DND-41 (cell line): Measurements from ENCODE around the gene SGIP1.

ENCODE experiments used
- ATAC-seq: fragments of 200-7000 bp; cut with Tn5 transposase; 3 replicates; pipeline ENCODE4 v1.9.1; 2021; ENCODE audit warnings: low read depth; ENCODE audit not compliant: insufficient read depth
- DNase-seq: peaks from one replicate; pipeline ENCODE4 v3.0.0-alpha.2; 2020
- H2AFZ ChIP-seq: 2 replicates; pipeline ENCODE4 v1.6.0; 2012; ENCODE audit warnings: low read depth, low read length
- H3K27ac ChIP-seq: 2 replicates; pipeline ENCODE4 v1.5.1; 2012; ENCODE audit warnings: low read length, inconsistent platforms
- H3K27me3 ChIP-seq: fragments of 200-600 bp; sonication (generic); 2 replicates; pipeline ENCODE4 v1.6.0; 2012; ENCODE audit warnings: low read length, mild to moderate bottlenecking, inconsistent platforms; ENCODE audit not compliant: insufficient read depth, poor library complexity
- H3K36me3 ChIP-seq: 2 replicates; pipeline ENCODE4 v1.5.1; 2012; ENCODE audit warnings: low read length, inconsistent platforms; ENCODE audit not compliant: insufficient read depth
- H3K4me1 ChIP-seq: 2 replicates; pipeline ENCODE4 v1.5.1; 2012; ENCODE audit warnings: mild to moderate bottlenecking, low read length; ENCODE audit not compliant: insufficient read depth
- H3K4me2 ChIP-seq: 2 replicates; pipeline ENCODE4 v1.6.0; 2012; ENCODE audit warnings: mild to moderate bottlenecking, moderate library complexity, low read length, inconsistent platforms; ENCODE audit not compliant: insufficient read depth
- H3K4me3 ChIP-seq, 2 experiments: fragments of 200-600 bp in 1 of 2; shearing (Covaris generic) in 1 of 2; 2 replicates each; pipeline ENCODE4 v1.5.1; 2012 to 2016; ENCODE audit warnings: inconsistent platforms in 2 of 2, low read length in 2 of 2, mild to moderate bottlenecking in 2 of 2, low read depth in 1 of 2, moderate library complexity in 1 of 2
- H3K79me2 ChIP-seq: 2 replicates; pipeline ENCODE4 v1.6.0; 2012; ENCODE audit warnings: low read length, inconsistent platforms; ENCODE audit not compliant: insufficient read depth
- H3K9ac ChIP-seq: 2 replicates; pipeline ENCODE4 v1.6.0; 2012; ENCODE audit warnings: low read depth, mild to moderate bottlenecking, inconsistent platforms, low read length, moderate library complexity
- H3K9me3 ChIP-seq: 2 replicates; pipeline ENCODE4 v1.5.1; 2012; ENCODE audit warnings: low read length, moderate library complexity, mild to moderate bottlenecking, inconsistent platforms; ENCODE audit not compliant: insufficient read depth, severe bottlenecking
- H4K20me1 ChIP-seq: 2 replicates; pipeline ENCODE4 v1.6.0; 2012; ENCODE audit warnings: low read length; ENCODE audit not compliant: insufficient read depth
- CTCF ChIP-seq: IDR thresholded peaks from 2 replicates; pipeline ENCODE4 v1.5.1; 2012; ENCODE audit warnings: borderline replicate concordance, low read length, moderate library complexity, mild to moderate bottlenecking; ENCODE audit not compliant: poor library complexity, severe bottlenecking; ENCODE audit errors: extremely low read depth
- EZH2 ChIP-seq: IDR thresholded peaks from 3 replicates; pipeline ENCODE4 v1.6.1; 2012; ENCODE audit warnings: borderline replicate concordance, low read depth, mild to moderate bottlenecking, moderate library complexity, low read length, inconsistent platforms; ENCODE audit not compliant: severe bottlenecking

Gene SGIP1

GRCh38 chr1:66495495-66495894 is 38.5 kb upstream of the SGIP1 start:
- H3K79me2 ChIP-seq, result no peaks in the 10 kb centered on the region
- H3K9ac ChIP-seq, result no peak overlapping the region
- no peak overlapping the region for H3K4me3 ChIP-seq
- no peaks in the 10 kb centered on the region for H3K36me3 ChIP-seq
- DNase-seq (no peak), ATAC-seq (no peak)
- H4K20me1 ChIP-seq, result no peaks in the 10 kb centered on the region
- H3K4me1 ChIP-seq, result no peaks in the 10 kb centered on the region
- H3K4me2 ChIP-seq, result no peak overlapping the region
- no peak overlapping the region for H2AFZ ChIP-seq
- H3K9me3 ChIP-seq, result no peaks in the 10 kb centered on the region
- H3K27me3 ChIP-seq, result peaks cover 9% of the 10 kb centered on the region
- TF ChIP-seq CTCF (no peak), EZH2 (no peak)
- H3K27ac ChIP-seq, result no peak overlapping the region

DNA sequence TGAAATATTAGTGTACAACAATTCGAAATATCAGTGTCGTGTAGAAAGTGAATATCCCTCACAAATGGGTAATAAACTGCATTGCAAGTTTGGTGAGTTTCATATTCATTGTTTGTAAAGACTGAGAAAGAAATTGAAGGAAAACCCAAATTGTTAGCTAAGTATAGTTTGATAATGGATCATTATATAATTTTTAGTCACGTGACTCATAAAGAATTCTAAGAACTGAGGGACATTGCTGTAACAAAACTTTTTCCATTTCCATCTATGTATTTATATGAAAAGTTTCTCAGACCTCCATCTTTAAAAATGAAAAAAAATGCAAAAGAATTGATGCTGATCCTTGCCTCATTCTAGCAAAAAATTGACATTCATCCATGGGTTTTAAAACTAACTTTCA is 36.0 kb upstream of the SGIP1 start:
- H3K4me3 ChIP-seq, result no peak overlapping the region
- ATAC-seq (no peak), DNase-seq (no peak)
- H3K27ac ChIP-seq, result no peak overlapping the region
- no peaks in the 10 kb centered on the region for H3K79me2 ChIP-seq
- H3K9me3 ChIP-seq, result no peaks in the 10 kb centered on the region
- H3K4me2 ChIP-seq, result no peak overlapping the region
- no peaks in the 10 kb centered on the region for H3K4me1 ChIP-seq
- no peak for TF ChIP-seq EZH2
- no peak for TF ChIP-seq CTCF
- no peak overlapping the region for H2AFZ ChIP-seq
- H3K27me3 ChIP-seq, result peaks cover 9% of the 10 kb centered on the region
- no peak overlapping the region for H3K9ac ChIP-seq
- no peaks in the 10 kb centered on the region for H3K36me3 ChIP-seq
- H4K20me1 ChIP-seq, result no peaks in the 10 kb centered on the region

- TF ChIP-seq EZH2, result no peak
- no peak for TF ChIP-seq CTCF
- no peak overlapping the region for H3K9ac ChIP-seq
- ATAC-seq (no peak), DNase-seq (no peak)
- no peak overlapping the region for H2AFZ ChIP-seq
- H3K27me3 ChIP-seq, result peaks cover 9% of the 10 kb centered on the region
- no peaks in the 10 kb centered on the region for H3K9me3 ChIP-seq
- H3K36me3 ChIP-seq, result no peaks in the 10 kb centered on the region
- no peak overlapping the region for H3K4me2 ChIP-seq
- no peaks in the 10 kb centered on the region for H3K79me2 ChIP-seq
- no peaks in the 10 kb centered on the region for H4K20me1 ChIP-seq
- H3K4me1 ChIP-seq, result no peaks in the 10 kb centered on the region
- no peak overlapping the region for H3K27ac ChIP-seq
- no peak overlapping the region for H3K4me3 ChIP-seq
Observed at GRCh38 chr1:66500301-66500700, 33.7 kb upstream of the SGIP1 start.

DNA sequence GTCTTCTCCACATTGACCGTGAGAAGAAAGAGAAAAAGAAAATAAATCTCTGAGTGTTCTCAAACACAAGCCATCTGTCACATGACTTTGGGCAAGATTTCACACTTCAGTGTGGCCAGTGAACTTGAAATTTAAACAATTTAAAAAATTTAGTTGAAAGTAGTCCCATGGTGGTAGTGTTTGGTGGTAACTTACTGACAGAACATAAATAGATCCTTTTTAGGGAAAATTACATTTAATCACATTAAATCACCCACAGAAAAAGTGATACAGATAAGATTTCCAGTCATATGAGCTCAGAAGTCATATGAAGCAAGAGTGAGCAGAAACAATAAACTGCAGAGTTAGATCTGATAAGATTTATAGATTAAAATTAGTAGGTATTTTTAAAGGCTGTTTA is 31.9 kb upstream of the SGIP1 start:
- no peak overlapping the region for H3K4me3 ChIP-seq
- no peak overlapping the region for H3K9ac ChIP-seq
- no peak for DNase-seq
- no peak overlapping the region for H3K27ac ChIP-seq
- no peaks in the 10 kb centered on the region for H3K4me1 ChIP-seq
- H4K20me1 ChIP-seq, result no peaks in the 10 kb centered on the region
- H3K4me2 ChIP-seq, result no peak overlapping the region
- H2AFZ ChIP-seq, result no peak overlapping the region
- ATAC-seq, result no peak
- TF ChIP-seq EZH2 (no peak), CTCF (no peak)
- H3K36me3 ChIP-seq, result no peaks in the 10 kb centered on the region
- peaks cover 12% of the 10 kb centered on the region for H3K27me3 ChIP-seq
- no peaks in the 10 kb centered on the region for H3K79me2 ChIP-seq
- no peaks in the 10 kb centered on the region for H3K9me3 ChIP-seq
